Right lobe of liver (tissue), 4 donors: Measurements from ENCODE around the gene CFAP251.

Experiments
- CTCF ChIP-seq, 4 donors: fragments of 200-600 bp in 3 of 4; fragments of 450-650 bp in 1 of 4; IDR thresholded peaks; one replicate each; pipeline versions ENCODE4 v1.5.1 to v1.8.0; 2016 to 2022; ENCODE audit warnings: antibody characterized with exemption in 4 of 4, mild to moderate bottlenecking in 2 of 4
- POLR2A ChIP-seq: fragments of 450-650 bp; IDR thresholded peaks from one replicate; pipeline ENCODE4 v1.6.1; 2017; ENCODE audit warnings: antibody characterized with exemption, mild to moderate bottlenecking
- donor health status: DM: no; HTN: no; CAD: no.
- donor health status: DM: no; HTN: no; CAD: no.
- donor health status: DM: no; HTN: yes; CAD: no.

- TF ChIP-seq CTCF (IDR thresholded peaks at IDR 0.05) (no peak), POLR2A (no peak)
These were observed 267 bp downstream of the CFAP251 start for GRCh38 chr12:121918679-121919038.
